Tibial nerve (tissue), 4 donors: Measurements from ENCODE around the gene UFSP1.

ENCODE experiments used
- CTCF ChIP-seq, 5 experiments: fragments of 200-600 bp in 3 of 5; fragments of 450-650 bp in 2 of 5; sonication (generic) in 3 of 5; IDR thresholded peaks; one replicate each; pipeline ENCODE4 v1.5.1; 2016 to 2019; ENCODE audit warnings: antibody characterized with exemption in 5 of 5, mild to moderate bottlenecking in 3 of 5, moderate library complexity in 2 of 5
- EP300 ChIP-seq, 2 donors: sonication (generic); formaldehyde crosslinking; IDR thresholded peaks; one replicate each; pipeline ENCODE4 v1.6.1; 2017; ENCODE audit warnings: antibody characterized with exemption in 2 of 2, mild to moderate bottlenecking in 1 of 2
- POLR2A ChIP-seq, 2 donors: fragments of 450-650 bp; IDR thresholded peaks; one replicate each; pipeline ENCODE4 v1.6.1; 2017; ENCODE audit warnings: antibody characterized with exemption in 2 of 2, mild to moderate bottlenecking in 2 of 2, moderate library complexity in 2 of 2

GRCh38 chr7:100895701-100895955 lies 6.1 kb upstream of the UFSP1 start, which contains the start of gene ACHE:
- TF ChIP-seq CTCF (IDR thresholded peaks at IDR 0.05) (no peak), POLR2A (IDR thresholded peaks at IDR 0.05) (no peak), EP300 (IDR thresholded peaks at IDR 0.05) (no peak)
